ENCODE measurements around the gene SLC2A13. TPM values are rescaled to one million over a fixed set of nuclear protein-coding genes. Genes with fewer than 3 reads are reported as not detected.
"Not testable (repeated sequence)": the region's sequence is repeated elsewhere in the genome, so short reads cannot be mapped to it uniquely, and the experiment has no call there.

The SLC2A13 gene
- total RNA-seq, 1 donor from 2014 or later: 13.0 TPM

DNA sequence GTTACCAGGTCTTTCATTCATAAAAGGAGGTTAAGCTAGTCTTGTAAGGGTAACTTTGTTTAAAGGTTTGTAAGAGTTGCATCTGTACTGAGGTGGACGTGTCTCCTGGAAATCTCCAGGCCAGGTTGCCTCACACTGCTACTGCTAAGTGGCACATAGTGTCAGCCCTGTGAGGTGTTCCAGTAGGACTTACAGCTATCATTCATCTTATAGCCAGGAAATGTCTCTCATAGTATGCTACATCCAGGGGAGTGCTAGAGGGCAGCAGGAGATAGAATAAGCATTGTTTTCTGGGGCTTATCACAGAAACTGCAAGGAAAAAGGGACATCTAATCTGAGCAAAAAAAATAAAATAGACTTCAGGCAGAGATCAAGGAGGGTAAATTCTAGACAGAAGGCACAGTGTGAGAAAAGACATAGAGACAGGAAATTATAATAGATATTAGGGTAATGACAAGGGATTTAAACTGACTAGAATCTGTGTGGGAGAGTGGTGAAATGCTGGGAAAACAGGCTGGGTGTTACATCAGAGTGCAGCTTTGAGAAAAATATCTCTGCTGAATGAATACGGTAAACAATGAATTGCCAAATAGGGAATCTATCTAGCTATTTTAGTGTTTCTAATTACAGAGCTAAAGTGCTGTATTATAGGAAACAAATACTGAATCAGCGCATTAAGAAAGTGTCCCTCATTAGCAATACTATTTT, 281.2 kb downstream of the SLC2A13 start:
- DNase-seq (ENCODE audit: low spot score): no peak

- DNase-seq (ENCODE audit: low spot score): no peak
Observed at GRCh38 chr12:39816671-39817185, 289.2 kb downstream of the SLC2A13 start.

- DNase-seq (ENCODE audit: low spot score): no peak
Observed at GRCh38 chr12:39815746-39816145, 290.1 kb downstream of the SLC2A13 start.

DNA sequence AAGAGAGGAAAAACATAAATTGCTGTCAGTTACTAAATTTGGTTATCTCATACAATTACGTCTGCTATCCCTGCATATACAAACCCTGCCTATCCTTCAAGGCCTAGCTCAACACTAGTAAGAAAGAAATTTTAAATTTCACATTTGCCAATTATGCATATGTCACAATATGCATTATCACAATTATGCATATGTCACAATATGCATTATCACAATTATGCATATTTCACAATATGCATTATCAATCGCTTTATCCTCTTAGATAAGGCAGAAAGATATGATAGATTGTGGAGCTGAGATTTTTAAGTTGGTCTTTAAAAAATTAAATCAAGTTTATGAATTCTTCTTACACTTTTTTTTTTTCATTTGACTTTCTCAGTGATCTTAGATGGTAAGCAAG, 291.3 kb downstream of the SLC2A13 start:
- DNase-seq (ENCODE audit: low spot score): no peak

GRCh38 chr12:39813776-39814175, 292.1 kb downstream of the SLC2A13 start:
- DNase-seq (ENCODE audit: low spot score): no peak

GRCh38 chr12:39812456-39812855, 293.4 kb downstream of the SLC2A13 start:
- DNase-seq (ENCODE audit: low spot score): not testable (repeated sequence)

DNA sequence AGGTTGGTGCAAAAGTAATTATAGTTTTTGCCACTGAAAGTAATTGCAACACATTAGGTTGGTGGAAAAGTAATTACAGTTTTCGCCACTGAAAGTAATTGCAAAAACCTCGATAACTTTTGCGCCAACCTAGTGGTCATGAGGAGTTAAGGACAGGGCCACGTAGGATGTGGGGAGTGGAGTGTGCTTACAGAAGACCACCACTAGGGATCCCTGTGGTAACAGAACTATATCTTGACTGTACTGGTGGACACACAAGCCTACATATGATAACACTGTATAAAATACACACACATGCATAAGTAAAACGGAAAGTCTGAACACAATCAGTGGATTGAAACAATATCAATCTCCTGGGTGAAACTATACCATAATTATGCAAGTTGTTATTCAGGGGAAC, 298.8 kb downstream of the SLC2A13 start:
- no peak for DNase-seq (ENCODE audit: low spot score)

- no peak for DNase-seq (ENCODE audit: low spot score)
Observed at GRCh38 chr12:39805651-39806050, 300.2 kb downstream of the SLC2A13 start.

DNA sequence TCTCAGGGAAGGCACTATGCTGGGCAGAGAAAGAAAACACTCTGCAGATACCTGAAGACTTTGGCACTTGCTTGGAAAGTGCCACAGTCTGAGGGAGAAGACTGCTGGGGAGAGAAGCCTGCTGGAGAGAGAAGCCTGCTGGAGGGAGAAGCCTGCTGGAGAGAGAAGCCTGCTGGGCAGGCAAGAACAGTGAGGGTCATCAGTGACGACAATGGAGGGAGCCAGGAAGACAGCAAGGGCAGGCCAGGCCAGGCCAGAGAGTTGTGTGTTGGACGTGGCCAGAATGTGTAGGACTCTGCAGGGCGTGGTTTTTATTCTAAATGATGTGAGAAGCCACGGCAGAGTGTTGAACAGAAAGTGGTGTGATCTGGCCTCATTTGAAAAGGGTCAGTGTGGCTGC, 301.0 kb downstream of the SLC2A13 start:
- DNase-seq (ENCODE audit: low spot score): no peak

DNA sequence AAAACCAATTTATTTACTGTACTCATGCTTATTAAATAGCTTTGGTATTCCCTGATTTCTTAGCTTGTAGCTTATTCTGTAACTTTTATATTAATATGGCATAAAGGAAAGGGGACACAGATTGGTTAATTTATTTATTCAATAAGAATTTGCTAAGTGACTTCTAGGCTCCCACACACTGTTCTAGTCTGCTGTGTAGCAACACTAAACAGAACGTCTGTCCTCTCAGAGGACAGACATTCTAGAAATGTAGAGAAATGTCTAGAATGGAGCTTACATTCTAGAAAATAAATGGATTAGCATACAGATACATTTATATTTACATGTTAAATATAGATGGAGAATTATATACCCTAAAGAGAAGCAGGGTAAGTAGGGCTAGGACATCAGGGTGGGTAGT, 301.4 kb downstream of the SLC2A13 start:
- no peak for DNase-seq (ENCODE audit: low spot score)

GRCh38 chr12:39803151-39803550, 302.7 kb downstream of the SLC2A13 start:
- DNase-seq (ENCODE audit: low spot score): no peak

GRCh38 chr12:39798977-39799376, 306.9 kb downstream of the SLC2A13 start:
- no peak for DNase-seq (ENCODE audit: low spot score)

DNA sequence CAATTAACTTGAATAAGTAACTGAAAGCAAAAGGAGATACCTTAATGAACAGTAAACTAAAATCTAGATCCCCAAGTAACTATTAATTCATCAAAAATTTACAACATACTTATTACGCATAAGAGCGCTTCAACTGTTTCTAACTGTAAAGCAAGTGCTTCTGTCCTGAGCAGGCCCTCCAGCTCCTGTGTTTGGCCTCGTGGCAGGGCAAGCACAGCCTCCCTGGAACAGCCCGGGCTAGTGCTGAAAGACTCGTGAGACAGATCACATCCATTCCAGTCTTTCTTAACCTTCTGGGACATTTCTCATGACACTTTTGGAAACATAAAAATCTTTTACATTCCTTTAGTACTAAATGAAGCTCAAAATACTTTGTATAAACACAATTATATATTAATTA, 307.5 kb downstream of the SLC2A13 start:
- no peak for DNase-seq (ENCODE audit: low spot score)

- no peak for DNase-seq (ENCODE audit: low spot score)
Observed at GRCh38 chr12:39795481-39795880, 310.4 kb downstream of the SLC2A13 start.

- DNase-seq (ENCODE audit: low spot score): no peak
Observed at GRCh38 chr12:39792938-39793337, 312.9 kb downstream of the SLC2A13 start.

DNA sequence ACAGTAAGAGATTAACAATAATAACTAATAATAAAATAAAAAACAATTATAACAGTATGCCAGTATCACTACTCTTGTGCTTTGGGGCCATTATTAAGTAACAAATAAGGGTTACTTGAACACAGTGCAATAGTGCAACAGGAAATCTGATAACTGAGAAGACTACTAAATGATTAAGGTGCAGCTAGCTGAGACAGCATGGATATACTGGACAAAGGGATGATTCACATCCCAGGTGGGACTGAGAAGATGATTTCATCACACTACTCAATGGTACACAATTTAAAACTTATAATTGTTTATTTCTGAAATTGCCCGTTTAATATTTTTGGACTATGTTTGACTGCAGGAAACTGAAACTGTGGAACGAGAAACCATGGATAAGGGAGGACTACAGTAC, 317.6 kb downstream of the SLC2A13 start:
- DNase-seq (ENCODE audit: low spot score): no peak

- DNase-seq (ENCODE audit: low spot score): not testable (repeated sequence)
Observed at GRCh38 chr12:39785814-39786213, 320.1 kb downstream of the SLC2A13 start.

- no peak for DNase-seq (ENCODE audit: low spot score)
Observed at GRCh38 chr12:39782026-39782545, 323.8 kb downstream of the SLC2A13 start.

- no peak for DNase-seq (ENCODE audit: low spot score)
Observed at GRCh38 chr12:39780913-39781446, 324.9 kb downstream of the SLC2A13 start.

GRCh38 chr12:39780411-39780912, 325.4 kb downstream of the SLC2A13 start:
- DNase-seq (ENCODE audit: low spot score): no peak

DNA sequence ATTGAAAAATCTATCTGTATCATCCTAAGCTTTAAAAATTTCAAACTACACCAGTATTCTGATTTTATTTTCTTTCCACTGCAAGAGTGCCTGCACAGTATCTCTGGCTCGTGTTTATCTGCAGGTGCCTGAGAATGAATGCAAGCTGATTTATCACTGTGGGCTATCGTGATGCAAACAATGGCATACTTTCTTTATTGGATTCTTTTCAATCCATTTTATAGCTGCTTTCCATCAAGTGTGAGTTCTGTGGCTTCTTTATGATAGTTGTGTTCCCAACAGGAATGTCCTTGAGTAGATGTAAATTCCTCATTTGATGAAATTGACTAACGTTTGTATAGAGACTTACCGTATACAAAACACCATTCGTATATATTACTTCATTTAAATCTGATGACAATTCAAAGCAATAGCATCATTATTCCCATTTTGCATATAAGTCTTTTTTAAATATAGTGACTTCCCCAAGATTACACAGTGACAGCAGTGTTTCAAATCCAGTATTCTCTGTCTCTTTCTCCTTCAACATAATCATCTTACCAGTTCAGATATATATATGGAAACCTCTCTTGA, 326.0 kb downstream of the SLC2A13 start:
- DNase-seq (ENCODE audit: low spot score): no peak

DNA sequence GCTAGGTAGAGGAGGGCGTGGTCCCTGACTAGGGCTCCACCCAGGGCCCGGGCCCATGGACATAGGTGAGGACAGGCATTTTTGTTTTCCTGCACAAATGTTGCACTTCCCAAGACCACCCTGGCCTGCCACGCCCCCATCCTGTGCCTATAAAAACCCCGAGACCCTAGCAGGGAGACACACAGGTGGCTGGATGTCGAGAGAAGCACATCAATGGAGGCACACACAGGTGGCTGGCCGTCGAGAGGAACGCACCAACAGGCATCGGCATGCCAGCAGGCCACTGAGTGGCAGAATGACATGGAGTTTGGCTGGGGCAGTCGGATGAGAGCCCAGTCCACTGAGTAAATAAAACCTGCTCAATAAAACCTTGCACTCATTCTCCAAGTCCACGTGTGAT, 328.4 kb downstream of the SLC2A13 start:
- no peak for DNase-seq (ENCODE audit: low spot score)
